SW480 (cell line): Measurements from ENCODE around the gene NCK1.
"Not testable (repeated sequence)": the region's sequence is repeated elsewhere in the genome, so short reads cannot be mapped to it uniquely, and the experiment has no call there.

Experiments
- DNase-seq: peaks from one replicate; pipeline ENCODE4 v3.0.0-alpha.2; 2016; ENCODE audit warnings: low spot score

NCK1 gene

DNA sequence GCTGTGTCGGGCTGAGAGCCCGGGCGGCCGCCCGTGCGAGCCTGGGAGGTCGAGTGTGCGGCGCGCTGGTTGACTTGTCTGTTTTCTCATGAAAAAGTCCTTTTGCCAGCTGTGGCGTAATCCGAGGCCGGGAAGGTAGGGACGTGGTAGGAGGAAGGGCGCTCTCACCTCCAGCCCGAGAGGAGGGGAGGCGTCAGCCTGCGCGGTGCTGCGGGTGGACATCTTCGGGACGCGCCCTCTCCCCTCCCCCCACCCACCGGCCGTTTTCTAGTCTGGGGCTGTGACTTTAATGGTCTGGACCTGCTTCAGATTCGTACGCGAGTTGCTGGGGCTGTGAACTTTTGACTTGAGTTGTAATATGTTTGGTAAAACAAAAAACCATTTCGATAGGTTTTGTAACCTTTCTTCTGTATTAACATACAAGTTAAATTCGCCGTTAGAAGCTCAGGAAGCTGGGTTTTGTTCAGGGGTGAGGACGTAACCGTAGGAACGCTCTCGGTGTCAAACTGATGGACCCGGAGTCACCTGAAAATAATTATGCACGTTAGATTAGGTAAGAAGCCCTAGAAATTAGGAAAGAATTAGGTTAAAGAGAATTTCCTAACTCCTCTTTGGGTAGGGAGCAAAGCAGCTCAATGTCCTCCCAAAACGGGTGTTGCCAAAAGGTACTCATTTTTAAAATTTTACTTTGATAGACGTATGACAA is 762 bp downstream of the NCK1 start:
- DNase-seq = peak; percentile 86

GRCh38 chr3:136869282-136869681 is 7.3 kb downstream of the NCK1 start:
- no peak for DNase-seq

GRCh38 chr3:136872258-136872657 is 10.2 kb downstream of the NCK1 start:
- not testable (repeated sequence) for DNase-seq

- DNase-seq = not testable (repeated sequence)
Measured at GRCh38 chr3:136879510-136879909, 17.5 kb downstream of the NCK1 start.

- DNase-seq = no peak
Measured at GRCh38 chr3:136882571-136882970, 20.6 kb downstream of the NCK1 start.

DNA sequence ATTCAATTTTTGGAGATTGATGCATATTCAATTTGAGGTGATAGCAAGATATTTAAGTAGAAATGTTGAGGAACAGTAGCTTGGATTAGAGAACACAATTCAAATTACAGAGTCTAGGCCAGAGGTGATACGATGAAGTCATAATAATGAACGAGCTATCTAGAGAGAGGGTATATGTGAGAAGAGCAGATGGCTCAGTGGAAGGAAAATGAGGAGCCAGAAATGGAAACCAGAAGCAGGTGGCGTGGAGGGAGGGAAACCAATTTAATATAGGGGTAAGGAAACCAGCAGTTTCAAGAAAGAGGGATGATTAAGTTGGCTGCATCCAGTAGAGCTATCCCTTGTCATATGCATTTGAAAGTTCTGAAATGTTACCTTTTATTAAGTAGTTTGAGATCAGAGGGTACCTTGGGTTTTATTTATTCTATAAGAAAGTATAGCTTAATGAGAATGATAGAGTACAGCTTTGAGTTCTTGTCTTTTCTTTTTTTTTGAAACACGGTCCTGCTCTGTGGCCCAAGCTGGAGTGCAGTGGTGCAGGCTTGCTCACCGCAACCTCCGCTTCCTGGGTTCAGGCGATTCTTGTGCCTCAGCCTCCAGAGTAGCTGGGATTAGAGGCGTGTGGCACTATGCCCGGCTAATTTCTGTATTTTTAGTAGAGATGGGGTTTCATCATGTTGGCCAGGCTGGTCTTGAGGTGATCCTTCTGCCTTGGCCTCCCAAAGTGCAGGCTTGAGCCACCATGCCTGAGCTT is 22.1 kb downstream of the NCK1 start:
- no peak for DNase-seq

DNA sequence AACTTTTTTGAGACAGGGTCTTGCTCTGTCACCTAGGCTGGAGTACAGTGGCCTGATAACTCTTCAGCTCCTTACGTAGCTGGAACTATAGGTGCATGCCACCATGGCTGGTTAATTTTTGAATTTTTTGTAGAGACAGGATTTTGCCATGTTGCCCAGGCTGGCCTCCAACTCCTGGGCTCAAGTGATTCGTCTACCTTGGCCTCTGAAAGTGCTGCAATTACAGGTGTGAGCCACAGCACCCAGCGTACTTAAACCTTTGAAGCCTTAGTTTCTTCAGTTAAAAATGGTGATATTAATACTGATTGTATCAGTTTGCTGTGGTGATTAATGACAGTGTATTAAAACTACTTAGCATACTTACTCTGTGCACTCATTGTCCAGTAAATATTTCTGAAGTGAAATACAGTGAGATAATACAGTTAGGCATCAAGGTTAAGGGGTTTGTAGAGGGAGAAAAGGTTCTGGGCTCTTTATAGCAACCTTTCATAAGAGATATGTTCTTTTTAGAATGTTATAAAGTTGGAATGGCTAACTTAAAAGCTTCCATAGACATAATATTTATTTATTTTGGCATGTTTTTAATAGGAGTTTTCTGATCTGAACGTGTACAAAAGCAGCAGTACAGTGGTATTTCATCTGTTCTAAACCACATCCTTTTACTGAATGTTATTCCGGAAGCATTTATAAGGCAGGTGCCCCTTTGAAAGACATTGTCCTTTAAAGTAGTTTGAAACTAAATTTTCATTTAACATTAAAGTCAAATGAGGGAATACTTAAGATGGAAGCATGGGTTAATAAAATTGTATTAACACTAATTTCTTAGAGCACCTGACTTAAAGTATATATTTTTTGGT is 23.6 kb downstream of the NCK1 start:
- DNase-seq = no peak

DNA sequence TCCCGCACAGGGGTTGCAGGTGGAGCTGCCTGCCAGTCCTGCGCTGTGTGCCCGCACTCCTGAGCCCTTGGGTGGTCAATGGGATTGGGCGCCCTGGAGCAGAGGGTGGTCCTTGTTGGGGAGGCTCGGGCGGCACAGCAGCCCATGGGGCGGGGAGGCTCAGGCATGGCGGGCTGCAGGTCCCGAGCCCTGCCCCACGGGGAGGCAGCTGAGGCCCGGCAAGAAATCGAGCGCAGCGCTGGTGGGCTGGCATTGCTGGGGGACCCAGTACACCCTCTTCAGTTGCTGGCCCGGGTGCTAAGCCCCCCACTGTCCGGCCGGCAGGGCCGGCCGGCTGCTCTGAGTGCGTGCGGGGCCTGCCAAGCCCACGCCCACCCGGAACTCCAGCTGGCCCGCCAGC is 27.9 kb downstream of the NCK1 start:
- no peak for DNase-seq

GRCh38 chr3:136891934-136892855 is 30.2 kb downstream of the NCK1 start:
- DNase-seq = no peak

DNA sequence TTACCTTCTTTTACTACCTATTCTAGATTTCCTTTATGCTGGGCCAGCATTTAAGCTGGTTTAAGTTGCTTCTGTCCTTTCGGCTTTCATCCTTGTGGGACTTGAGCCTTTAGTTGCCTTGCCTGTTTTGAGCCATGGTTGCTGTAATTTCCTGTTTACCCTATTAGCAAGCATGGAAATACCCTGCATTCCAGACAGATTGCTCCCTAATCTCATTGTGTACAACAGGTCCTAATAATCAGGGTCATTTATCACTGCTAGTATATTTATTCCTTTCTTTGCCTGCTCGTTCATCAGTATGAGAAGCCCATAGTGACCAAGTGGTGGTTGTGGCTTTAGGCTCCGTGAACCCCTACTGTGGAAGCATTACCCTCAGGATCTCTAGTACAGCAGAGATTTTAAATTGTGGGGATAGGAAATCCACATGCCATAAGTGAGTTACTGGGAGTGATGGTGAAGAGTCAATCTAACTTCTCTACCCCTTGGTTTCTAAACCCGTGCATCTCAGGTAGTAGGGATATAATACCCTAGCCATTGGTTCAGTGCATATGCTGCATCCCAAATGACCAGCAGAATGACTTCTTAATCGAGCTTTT is 31.9 kb downstream of the NCK1 start:
- no peak for DNase-seq

GRCh38 chr3:136897171-136897570 is 35.2 kb downstream of the NCK1 start:
- DNase-seq = not testable (repeated sequence)

DNA sequence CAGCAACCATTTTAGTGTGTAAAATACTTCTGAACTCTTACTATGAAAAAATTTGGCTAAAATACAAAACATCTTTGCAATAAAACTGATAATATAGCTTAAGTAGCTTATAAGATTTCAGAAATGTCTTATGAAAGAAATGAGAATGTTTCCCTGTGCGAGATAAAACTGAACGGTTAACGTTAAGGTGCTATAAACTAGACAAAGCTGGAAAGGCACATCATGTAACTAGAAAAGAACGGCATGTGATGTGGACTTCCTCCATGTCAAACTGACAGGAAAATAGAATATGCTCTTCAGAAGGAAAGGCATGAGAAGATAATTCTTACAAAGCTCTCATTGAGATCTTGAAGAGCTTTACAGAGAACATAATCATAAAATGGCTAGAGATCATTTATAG is 36.5 kb downstream of the NCK1 start:
- no peak for DNase-seq

DNA sequence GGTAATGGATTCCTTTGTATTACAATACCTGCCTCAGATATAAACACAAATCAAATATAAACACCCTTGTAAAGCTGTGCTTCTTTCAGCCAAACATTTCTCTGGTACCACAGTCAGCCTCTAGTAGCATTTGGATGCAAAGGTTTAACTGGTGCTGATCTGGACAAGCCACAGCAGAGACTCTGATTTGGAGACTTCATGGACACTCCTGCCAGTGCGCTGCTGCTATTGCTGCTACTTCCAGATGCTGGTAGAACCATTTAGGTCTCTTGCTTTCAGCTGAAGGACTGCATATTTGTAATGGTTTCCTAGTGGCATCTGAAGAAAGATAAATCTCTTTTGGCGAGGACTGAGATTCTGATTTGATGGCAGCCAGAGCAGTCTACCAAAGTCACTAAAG is 36.9 kb downstream of the NCK1 start:
- DNase-seq = no peak

DNA sequence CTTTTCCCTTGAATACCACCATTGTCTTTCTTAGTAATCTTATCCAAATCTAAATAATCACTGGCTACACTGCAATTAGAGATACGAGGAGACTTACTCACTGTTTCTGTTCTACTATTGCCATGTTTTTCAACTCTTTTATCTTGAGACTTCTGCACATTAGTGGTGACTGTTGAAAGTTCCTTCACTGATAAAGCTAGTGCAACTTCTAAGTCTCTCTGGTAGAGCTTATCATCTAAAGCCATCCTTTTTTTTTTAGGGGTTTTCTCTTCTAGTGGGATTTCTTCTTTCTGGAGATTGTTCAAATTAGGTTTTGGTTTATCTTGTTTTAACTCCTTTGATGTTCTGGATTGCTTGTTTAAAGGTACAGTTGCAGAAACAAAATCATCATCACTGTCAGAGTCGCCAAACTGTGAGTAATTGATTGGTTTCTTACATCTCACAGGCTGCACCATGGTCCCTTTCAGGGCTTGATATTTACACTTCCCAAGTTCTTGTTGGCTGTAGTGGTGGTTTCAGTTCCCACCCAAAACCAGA is 37.7 kb downstream of the NCK1 start:
- no peak for DNase-seq

DNA sequence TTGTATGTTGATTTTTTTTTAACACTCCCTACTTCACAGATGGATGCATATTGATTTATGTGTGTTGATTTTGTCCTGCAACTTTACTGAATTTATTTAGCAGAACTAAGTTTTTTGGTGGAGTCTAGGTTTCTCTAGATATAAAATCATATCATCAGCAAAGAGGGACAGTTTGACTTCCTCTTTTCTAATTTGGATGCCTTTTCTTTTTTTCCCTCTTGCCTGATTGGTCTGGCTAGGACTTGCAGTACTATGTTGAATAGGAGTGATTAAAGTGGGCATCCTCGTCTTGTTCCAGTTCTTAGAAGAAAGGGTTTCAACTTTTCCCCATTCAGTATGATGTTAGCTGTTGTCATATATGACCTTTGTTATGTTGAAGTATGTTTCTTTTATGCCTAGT is 38.7 kb downstream of the NCK1 start:
- DNase-seq = not testable (repeated sequence)

DNA sequence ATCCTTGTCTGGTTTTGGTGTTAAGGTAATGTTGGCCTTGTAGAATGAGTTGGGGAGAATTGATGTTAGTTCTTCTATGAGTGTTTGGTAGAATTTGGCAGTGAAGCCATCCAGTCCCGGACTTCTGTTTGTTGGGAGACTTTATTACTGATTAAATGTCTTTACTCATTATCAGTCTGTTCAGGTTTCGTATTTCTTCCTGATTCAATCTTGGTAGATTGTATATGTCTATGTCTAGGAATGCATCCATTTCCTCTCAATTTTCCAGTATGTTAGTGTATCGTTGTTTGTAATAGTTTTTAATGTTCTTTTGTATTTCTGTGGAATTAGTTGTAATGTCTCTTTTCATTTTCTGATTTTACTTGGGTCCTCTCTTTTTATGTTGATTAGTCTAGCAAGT is 39.4 kb downstream of the NCK1 start:
- DNase-seq = no peak

- DNase-seq = not testable (repeated sequence)
Measured at GRCh38 chr3:136902530-136902929, 40.5 kb downstream of the NCK1 start.

DNA sequence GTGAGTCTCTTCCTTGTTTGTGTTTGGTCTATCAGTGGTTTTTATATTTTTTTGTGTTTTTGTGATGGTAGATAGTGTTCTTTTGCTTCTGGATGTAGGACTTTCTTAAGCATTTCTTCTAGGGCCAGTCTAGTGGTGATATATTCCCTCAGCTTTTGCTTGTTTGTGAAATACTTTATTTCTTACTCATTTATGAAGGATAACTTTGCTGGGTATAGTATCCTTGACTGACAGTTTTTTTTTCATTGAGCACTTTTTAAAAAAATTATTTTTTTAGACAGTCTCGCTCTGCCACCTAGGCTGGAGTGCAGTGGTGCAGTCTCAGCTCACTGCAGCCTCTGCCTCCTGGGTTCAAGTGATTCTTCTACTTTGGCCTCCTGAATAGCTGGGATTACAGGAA is 41.9 kb downstream of the NCK1 start:
- DNase-seq = no peak

- no peak for DNase-seq
Measured at GRCh38 chr3:136904746-136905145, 42.7 kb downstream of the NCK1 start.

- no peak for DNase-seq
Measured at GRCh38 chr3:136905549-136905948, 43.5 kb downstream of the NCK1 start.

- no peak for DNase-seq
Measured at GRCh38 chr3:136906725-136907124, 44.7 kb downstream of the NCK1 start.
